GM19463 (cell line): Measurements from ENCODE around the gene BNIP2.
"Not testable (repeated sequence)": the region's sequence is repeated elsewhere in the genome, so short reads cannot be mapped to it uniquely, and the experiment has no call there.

Experiments used
- ATAC-seq: cut with Tn5 transposase; IDR thresholded peaks from one replicate; pipeline ENCODE4 v1.9.1; 2021; ENCODE audit warnings: mild to moderate bottlenecking, moderate library complexity; ENCODE audit not compliant: unreplicated experiment

Gene BNIP2

GRCh38 chr15:59689626-59690236 is 611 bp upstream of the BNIP2 start:
- ATAC-seq, result no peak

- no peak for ATAC-seq
These were observed 718 bp downstream of the BNIP2 start for GRCh38 chr15:59688423-59688781.

- ATAC-seq, result no peak
These were observed 1.3 kb downstream of the BNIP2 start for GRCh38 chr15:59687836-59688235.

- ATAC-seq, result no peak
These were observed 2.7 kb downstream of the BNIP2 start for GRCh38 chr15:59686389-59686788.

GRCh38 chr15:59685737-59686297 is 3.3 kb downstream of the BNIP2 start:
- no peak for ATAC-seq

- no peak for ATAC-seq
These were observed 8.2 kb downstream of the BNIP2 start for GRCh38 chr15:59680870-59681269.

- no peak for ATAC-seq
These were observed 8.8 kb downstream of the BNIP2 start for GRCh38 chr15:59680346-59680745.

- ATAC-seq, result no peak
These were observed 10.5 kb downstream of the BNIP2 start for GRCh38 chr15:59678620-59679019.

GRCh38 chr15:59678172-59678571 is 10.9 kb downstream of the BNIP2 start:
- ATAC-seq, result no peak

- ATAC-seq, result no peak
These were observed 12.6 kb downstream of the BNIP2 start for GRCh38 chr15:59676565-59676964.

GRCh38 chr15:59674361-59674877 is 14.7 kb downstream of the BNIP2 start:
- no peak for ATAC-seq

- no peak for ATAC-seq
These were observed 20.6 kb downstream of the BNIP2 start for GRCh38 chr15:59668556-59668955.

GRCh38 chr15:59662260-59662659 is 26.9 kb downstream of the BNIP2 start:
- no peak for ATAC-seq

- ATAC-seq, result no peak
These were observed 29.8 kb downstream of the BNIP2 start for GRCh38 chr15:59659366-59659765.

- ATAC-seq, result peak; percentile 4
These were observed 31.4 kb downstream of the BNIP2 start for GRCh38 chr15:59657635-59658125.

- ATAC-seq, result peak; percentile 100
These were observed 32.1 kb downstream of the BNIP2 start, which contains the start of gene GTF2A2 for GRCh38 chr15:59656897-59657634. Gene GTF2A2, minus strand, starts transcription at chr15:59657515. Its CDS starts 5,238 bp downstream, at chr15:59652277.

- no peak for ATAC-seq
These were observed 35.1 kb downstream of the BNIP2 start for GRCh38 chr15:59654046-59654445.

- ATAC-seq, result no peak
These were observed 39.5 kb downstream of the BNIP2 start for GRCh38 chr15:59649603-59650002.

- no peak for ATAC-seq
These were observed 42.0 kb downstream of the BNIP2 start for GRCh38 chr15:59647085-59647484.

- no peak for ATAC-seq
These were observed 42.8 kb downstream of the BNIP2 start for GRCh38 chr15:59646277-59646676.

GRCh38 chr15:59645812-59646211 is 43.3 kb downstream of the BNIP2 start:
- ATAC-seq, result not testable (repeated sequence)

GRCh38 chr15:59644756-59645155 is 44.4 kb downstream of the BNIP2 start:
- ATAC-seq, result no peak
